Neural crest cell (in vitro differentiated cells): Measurements from ENCODE around the gene GALNT17. TPM values are rescaled to one million over a fixed set of nuclear protein-coding genes. Genes with fewer than 3 reads are reported as not detected.

ENCODE experiments used
- DNase-seq: peaks from one replicate; pipeline ENCODE4 v3.0.0; 2021; ENCODE audit warnings: low read depth, mixed read lengths, low spot score
- H3K27ac Mint-ChIP-seq: one replicate; pipeline ENCODE4 v1.8.0; 2021; ENCODE audit warnings: mild to moderate bottlenecking, mixed read lengths; ENCODE audit not compliant: unreplicated experiment
- H3K27me3 Mint-ChIP-seq: 2 replicates; pipeline ENCODE4 v1.8.0; 2021; ENCODE audit warnings: low read depth, mild to moderate bottlenecking, mixed read lengths
- H3K36me3 Mint-ChIP-seq: 2 replicates; pipeline ENCODE4 v1.8.0; 2021; ENCODE audit warnings: low read depth, mild to moderate bottlenecking, mixed read lengths
- H3K4me1 Mint-ChIP-seq: 2 replicates; pipeline ENCODE4 v1.8.0; 2021; ENCODE audit warnings: mixed read lengths
- H3K4me3 Mint-ChIP-seq: one replicate; pipeline ENCODE4 v1.8.0; 2021; ENCODE audit warnings: mild to moderate bottlenecking, mixed read lengths
- H3K9me3 Mint-ChIP-seq: 2 replicates; pipeline ENCODE4 v1.8.0; 2021; ENCODE audit warnings: mixed read lengths
- total RNA-seq: library from RNA; stranded (reverse); gene quantifications from 2 replicates; pipeline ENCODE4 v1.2.1, GENCODE V29; 2021
- TF ChIP-seq, protein P1 (sequence below): fragments of 200-600 bp; sonication (generic); conservative IDR thresholded peaks from 2 replicates; pipeline ENCODE4 v1.5.0; 2021; ENCODE audit warnings: antibody characterized with exemption, mild to moderate bottlenecking

GALNT17 gene
- total RNA-seq, 1 donor from 2014 or later = 11.0 TPM

DNA sequence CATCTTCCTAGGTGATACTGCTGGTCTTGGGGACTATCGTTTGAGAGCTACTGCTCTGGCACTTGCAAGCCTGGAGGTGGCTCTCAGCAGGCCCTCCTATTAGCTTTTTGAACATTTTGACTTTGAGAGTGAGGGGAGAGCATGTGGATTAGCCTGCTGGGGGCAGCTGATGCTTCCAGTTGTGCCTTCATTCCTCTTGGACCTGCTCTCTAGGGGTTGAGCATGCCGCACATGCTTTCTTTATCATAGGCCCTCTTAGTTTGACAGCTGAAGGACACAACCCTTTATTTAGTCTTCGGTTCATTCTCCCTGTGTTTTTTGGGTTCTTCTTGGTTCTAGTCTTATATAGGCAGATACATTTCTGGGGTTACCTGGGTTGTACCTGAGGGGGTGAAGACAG lies 132.1 kb downstream of the GALNT17 start:
- H3K27ac Mint-ChIP-seq = no peak overlapping the region
- no peaks in the 10 kb centered on the region for H3K4me1 Mint-ChIP-seq
- H3K4me3 Mint-ChIP-seq = no peak overlapping the region
- peaks cover 8% of the 10 kb centered on the region for H3K9me3 Mint-ChIP-seq
- TF ChIP-seq, protein P1, sequence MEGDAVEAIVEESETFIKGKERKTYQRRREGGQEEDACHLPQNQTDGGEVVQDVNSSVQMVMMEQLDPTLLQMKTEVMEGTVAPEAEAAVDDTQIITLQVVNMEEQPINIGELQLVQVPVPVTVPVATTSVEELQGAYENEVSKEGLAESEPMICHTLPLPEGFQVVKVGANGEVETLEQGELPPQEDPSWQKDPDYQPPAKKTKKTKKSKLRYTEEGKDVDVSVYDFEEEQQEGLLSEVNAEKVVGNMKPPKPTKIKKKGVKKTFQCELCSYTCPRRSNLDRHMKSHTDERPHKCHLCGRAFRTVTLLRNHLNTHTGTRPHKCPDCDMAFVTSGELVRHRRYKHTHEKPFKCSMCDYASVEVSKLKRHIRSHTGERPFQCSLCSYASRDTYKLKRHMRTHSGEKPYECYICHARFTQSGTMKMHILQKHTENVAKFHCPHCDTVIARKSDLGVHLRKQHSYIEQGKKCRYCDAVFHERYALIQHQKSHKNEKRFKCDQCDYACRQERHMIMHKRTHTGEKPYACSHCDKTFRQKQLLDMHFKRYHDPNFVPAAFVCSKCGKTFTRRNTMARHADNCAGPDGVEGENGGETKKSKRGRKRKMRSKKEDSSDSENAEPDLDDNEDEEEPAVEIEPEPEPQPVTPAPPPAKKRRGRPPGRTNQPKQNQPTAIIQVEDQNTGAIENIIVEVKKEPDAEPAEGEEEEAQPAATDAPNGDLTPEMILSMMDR = no peak
- H3K36me3 Mint-ChIP-seq = peaks cover 9% of the 10 kb centered on the region
- no peaks in the 10 kb centered on the region for H3K27me3 Mint-ChIP-seq
- DNase-seq = no peak

DNA sequence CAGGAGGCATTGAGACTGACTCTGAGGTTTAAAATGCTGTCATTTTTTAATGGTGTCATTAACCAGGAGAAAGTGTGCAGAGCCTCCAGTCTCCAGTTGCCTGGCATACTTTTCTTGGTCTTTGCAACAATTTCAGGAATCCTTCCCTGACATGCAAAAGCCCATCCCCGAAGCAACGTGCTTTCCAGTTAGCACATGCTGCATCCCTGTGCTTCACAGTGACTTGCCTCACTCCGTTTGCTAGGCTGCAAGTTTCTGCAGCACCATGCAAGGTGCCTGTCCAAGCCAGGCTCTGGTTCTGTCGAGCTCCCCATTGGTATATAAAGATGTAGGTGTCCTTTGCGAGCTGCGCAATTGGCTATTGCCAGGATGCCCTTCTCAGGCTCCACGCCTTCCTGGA lies 135.0 kb downstream of the GALNT17 start:
- peaks cover 8% of the 10 kb centered on the region for H3K9me3 Mint-ChIP-seq
- H3K27me3 Mint-ChIP-seq = no peaks in the 10 kb centered on the region
- H3K4me3 Mint-ChIP-seq = no peak overlapping the region
- peaks cover 16% of the 10 kb centered on the region for H3K4me1 Mint-ChIP-seq
- peaks cover 9% of the 10 kb centered on the region for H3K36me3 Mint-ChIP-seq
- no peak for DNase-seq
- TF ChIP-seq, protein P1 = no peak
- no peak overlapping the region for H3K27ac Mint-ChIP-seq

- no peak overlapping the region for H3K4me3 Mint-ChIP-seq
- TF ChIP-seq, protein P1 = no peak
- H3K4me1 Mint-ChIP-seq = peaks cover 16% of the 10 kb centered on the region
- DNase-seq = no peak
- peaks cover 8% of the 10 kb centered on the region for H3K9me3 Mint-ChIP-seq
- H3K27me3 Mint-ChIP-seq = no peaks in the 10 kb centered on the region
- no peak overlapping the region for H3K27ac Mint-ChIP-seq
- peaks cover 9% of the 10 kb centered on the region for H3K36me3 Mint-ChIP-seq
These were observed 136.0 kb downstream of the GALNT17 start for GRCh38 chr7:71267734-71268469.

- TF ChIP-seq, protein P1 = no peak
- Mint-ChIP-seq H3K4me1 (peaks cover 21% of the 10 kb centered on the region), H3K27ac (no peak overlapping the region), H3K27me3 (no peaks in the 10 kb centered on the region), H3K9me3 (no peaks in the 10 kb centered on the region), H3K36me3 (peaks cover 3% of the 10 kb centered on the region), H3K4me3 (no peak overlapping the region)
- no peak for DNase-seq
These were observed 138.6 kb downstream of the GALNT17 start for GRCh38 chr7:71270558-71270957.

DNA sequence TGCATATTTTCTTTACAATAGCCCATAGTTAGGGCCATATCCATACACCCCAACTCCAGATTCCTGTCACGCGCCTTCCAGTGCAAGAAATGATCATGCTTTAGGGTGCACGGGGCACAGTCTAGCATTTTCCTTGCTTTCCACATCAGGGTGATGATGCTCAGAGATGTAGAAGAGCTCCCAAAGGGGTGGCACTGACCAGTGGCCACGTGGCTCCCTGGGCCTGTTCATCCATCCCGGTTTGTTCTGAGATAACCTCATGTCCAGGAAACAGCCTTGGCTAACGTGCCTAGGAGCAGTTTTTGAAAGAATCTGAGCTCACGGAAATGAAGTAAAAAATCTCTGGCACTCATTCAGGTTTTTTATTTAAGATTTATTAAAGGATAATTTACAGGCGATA lies 139.3 kb downstream of the GALNT17 start:
- Mint-ChIP-seq H3K27ac (no peak overlapping the region), H3K4me3 (no peak overlapping the region), H3K36me3 (peaks cover 2% of the 10 kb centered on the region), H3K4me1 (peaks cover 21% of the 10 kb centered on the region), H3K27me3 (no peaks in the 10 kb centered on the region), H3K9me3 (no peaks in the 10 kb centered on the region)
- DNase-seq = no peak
- TF ChIP-seq, protein P1 = no peak
